NCI-H128 (cell line): ENCODE measurements around the gene D2HGDH.
"Not testable (repeated sequence)": the region's sequence is repeated elsewhere in the genome, so short reads cannot be mapped to it uniquely, and the experiment has no call there.

ENCODE experiments used
- DNase-seq: peaks from one replicate; lab custom pipeline; 2025; ENCODE audit not compliant: unreplicated experiment; lab: John Stamatoyannopoulos, UW

D2HGDH gene

GRCh38 chr2:241768251-241768711 is 33.9 kb downstream of the D2HGDH start:
- no peak for DNase-seq

DNA sequence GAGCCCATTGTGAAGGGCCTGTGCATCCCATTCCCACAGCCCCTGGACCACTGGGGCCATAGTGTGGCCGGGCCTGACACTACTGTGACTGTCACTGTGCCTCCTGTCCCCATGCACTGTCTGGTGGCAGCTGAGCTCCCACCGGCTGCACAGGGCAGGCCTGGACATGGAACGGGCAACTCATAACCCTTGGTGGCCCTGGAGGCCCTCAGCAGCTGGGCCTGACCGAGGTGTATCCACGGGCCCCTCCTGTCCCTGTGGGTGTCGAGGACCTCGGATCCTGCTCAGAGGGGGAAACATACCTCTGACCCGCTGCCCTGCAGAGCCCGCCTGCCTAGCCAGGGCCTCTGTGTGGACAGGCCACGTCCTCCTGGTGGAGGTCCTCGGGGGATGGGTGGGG is 34.4 kb downstream of the D2HGDH start:
- DNase-seq = no peak

DNA sequence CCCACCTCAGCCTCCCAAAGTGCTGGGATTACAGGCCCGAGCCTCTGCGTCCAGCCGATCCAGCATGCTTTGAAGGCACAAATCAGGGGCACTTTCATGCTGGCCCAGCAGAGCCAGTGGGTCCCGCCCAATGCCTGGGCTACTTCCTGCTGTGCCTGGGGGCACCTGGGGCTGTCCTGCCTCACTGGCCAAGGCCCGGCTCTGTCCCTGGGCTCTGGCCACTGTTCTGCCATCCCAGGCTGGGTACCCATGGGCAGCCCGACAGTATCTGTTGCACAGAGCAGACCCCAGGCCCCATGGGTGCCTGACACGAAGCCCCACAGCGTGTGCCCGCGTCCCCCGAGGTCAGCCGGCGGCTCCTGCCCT is 35.4 kb downstream of the D2HGDH start:
- DNase-seq = no peak

DNA sequence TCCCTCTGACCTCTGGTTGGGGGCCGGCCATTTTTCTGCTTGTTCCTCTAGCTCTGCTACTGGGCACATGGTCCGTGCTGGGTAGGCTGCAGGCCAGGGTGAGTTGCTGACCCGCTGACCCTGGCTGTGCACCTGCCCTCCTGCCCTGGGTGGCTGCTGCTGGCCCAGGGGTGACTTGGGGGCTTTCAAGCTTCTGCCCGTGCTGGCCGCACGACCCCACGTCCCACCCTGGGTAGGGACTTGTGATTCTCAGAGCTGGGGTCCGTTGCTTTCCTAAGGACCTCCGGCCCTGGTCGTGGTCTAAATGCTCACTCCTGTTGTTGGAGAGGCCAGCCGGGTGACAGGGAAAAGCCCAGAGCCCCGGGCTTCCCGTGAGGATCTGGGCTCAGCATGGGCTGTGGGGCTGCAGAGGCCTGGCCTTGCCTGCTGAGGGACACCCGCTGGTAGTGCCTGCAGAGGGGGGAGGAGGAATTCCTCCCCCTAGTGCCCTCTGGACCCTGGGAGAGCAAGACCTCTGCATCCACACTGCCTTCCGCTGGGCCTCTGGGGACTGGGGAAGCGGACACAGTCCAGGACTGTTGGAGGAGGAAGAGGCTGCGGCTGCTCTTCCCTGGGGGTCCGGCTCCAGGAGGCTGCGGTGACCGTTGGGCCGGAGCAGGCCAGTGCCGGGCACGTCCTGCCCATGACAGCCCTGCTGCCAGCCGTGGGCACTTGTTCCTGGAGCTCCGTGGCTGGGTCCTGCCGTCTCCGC is 35.9 kb downstream of the D2HGDH start:
- no peak for DNase-seq

- DNase-seq = no peak
These were observed 36.5 kb downstream of the D2HGDH start for GRCh38 chr2:241770936-241771285.

DNA sequence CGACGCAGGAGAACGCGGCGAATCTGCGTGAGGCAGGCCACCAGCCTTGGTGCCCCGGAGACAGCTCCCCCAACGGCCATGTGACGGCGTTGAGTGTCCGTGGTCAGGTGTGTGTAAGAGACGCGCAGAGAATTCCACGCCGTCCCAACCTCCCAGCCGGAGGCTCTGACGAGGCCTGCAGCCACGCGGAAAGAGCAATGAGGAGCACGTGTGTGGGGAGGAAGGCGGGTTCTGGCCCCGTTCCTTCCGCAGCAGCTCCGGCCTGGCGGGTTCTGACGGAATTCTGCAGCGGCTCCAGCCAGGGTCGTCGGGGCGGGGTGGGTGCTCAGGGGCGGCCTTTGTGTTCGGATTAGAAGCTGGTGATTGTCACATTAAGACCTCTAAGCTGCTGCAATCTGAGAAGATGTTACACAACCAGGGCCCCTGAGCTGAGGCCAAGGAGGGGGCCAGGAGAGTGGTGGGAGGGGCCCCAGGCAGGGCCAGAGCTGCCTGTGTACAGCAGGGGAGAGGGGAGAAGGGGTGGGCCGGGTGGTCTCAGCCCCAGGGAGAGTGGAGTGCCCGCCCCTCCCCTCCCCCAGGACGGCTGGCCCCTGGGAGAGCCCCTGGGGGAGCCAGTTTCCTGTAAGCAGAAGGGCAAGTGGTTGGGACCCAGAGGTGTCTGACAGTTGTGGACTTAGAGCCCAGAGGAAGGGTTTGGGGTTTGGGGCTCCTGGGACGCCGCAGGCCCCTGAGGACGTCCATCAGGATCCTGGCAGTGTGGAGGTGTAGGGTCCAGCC is 37.0 kb downstream of the D2HGDH start:
- DNase-seq = no peak

GRCh38 chr2:241772063-241772499 is 37.7 kb downstream of the D2HGDH start:
- no peak for DNase-seq

- DNase-seq = no peak
These were observed 39.3 kb downstream of the D2HGDH start for GRCh38 chr2:241773511-241774418.

DNA sequence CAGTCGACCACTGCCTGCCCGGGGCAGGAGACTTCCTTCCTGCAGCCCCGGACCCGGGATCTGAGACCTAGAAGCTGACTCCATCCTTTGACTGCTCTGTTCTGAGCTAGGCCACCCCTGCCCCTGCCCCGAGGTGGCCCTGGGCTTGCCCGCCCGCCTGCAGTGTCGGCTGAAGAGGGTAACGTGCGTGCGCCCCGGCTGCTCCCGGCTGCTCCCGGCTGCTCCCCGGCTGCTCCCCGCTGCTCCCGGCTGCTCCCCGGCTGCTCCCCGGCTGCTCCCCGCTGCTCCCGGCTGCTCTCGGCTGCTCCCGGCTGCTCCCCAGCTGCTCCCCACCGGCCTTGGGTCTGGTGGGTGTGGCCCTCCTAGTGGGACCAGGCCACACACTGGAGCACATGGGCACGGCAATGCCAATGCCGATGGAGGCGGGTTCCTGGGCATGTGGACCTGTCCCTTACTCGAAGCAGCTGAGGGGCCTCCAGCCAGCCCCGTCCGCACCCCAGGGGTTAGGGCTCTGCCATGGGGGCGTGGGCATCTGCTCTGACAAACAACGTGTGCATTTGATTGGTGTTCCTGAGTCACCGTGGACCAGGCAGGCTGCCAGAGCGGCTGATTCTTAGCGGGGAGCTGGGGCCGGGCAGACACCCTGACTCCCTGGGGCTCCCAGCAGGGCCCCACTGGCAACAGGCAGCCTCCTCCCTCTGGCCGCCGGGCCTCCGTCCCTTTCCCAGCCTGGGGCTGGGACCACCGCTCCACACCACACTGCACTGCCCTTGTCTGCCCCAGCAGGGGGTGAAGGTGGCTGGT is 40.2 kb downstream of the D2HGDH start:
- no peak for DNase-seq

GRCh38 chr2:241775223-241776177 is 41.1 kb downstream of the D2HGDH start:
- no peak for DNase-seq

GRCh38 chr2:241776336-241777169 is 42.1 kb downstream of the D2HGDH start, which contains the start of gene GAL3ST2:
TSS of gene GAL3ST2 (plus strand) at chr2:241776822. CDS start at chr2:241776956, 134 bp downstream.
- DNase-seq = no peak

- DNase-seq = no peak
These were observed 42.8 kb downstream of the D2HGDH start for GRCh38 chr2:241777170-241777685.

DNA sequence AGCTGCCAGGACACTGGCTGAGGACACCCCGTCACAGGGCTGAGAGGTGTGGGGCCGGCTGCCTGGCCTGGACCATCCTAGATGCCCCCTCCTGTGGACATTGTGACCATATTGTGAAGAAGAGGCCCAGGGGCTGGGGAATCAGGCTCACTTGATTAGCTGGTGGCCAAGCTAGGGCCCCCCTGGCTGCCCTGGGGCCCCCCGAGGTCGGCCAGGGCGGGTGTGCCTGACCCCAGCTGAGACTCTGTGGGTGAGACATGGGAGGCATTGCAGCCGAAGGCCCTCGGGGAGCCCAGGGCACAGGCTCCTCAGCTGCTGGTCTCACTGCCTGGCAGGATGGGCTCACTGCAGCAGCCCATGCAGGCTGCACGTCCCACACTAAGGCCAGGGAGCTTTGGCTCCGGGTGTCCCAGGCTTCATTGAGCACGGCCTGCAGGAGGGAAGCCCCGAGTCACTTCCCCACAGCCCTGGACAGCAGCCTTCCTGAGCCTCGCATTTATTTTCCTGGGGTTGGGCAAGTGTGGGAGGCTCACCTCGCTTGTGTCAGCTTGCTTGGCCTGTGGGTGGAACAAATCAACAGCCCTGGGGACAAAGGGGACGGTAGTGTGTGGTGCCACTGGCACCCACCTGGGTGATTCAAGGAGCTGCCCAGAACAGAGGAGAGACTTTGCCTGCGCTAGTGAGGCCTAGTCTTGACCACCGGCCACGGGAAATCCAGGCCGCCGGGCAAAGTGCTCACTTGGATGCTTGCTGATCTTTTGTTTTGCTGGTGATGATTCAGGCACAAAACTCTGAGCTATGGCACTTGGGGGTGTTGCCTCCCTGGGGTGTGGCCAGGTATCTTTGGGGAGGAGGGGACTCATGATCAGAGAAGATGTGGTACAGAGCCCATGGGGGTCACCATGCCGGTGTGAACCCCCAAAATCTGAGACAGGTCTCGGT is 43.5 kb downstream of the D2HGDH start:
- no peak for DNase-seq

GRCh38 chr2:241780939-241781569 is 46.6 kb downstream of the D2HGDH start:
- no peak for DNase-seq

DNA sequence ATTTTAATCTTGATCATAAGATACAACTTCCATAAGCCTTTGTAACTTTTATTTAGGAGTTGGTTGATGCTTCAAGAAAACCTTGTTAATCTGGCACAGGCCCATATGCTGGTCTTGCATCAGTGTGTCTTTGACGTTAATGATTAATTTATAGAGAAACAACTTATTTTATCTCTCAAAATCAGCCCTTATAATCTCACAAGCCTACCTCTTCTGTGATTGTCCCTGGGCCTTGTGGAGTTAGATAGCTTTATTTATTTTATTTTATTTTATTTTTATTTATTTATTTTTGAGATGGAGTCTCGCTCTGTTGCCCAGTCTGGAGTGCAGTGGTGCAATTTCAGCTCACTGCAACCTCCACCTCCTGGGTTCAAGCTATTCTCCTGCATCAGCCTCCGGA is 47.6 kb downstream of the D2HGDH start:
- not testable (repeated sequence) for DNase-seq

- DNase-seq = no peak
These were observed 53.7 kb downstream of the D2HGDH start for GRCh38 chr2:241788135-241788534.

- DNase-seq = no peak
These were observed 54.1 kb downstream of the D2HGDH start for GRCh38 chr2:241788572-241788971.
